B cell (primary cell): ENCODE data around the gene SORL1. TPM values are rescaled to one million over a fixed set of nuclear protein-coding genes. Genes with fewer than 3 reads are reported as not detected.

Experiments used
- ATAC-seq: fragments of 200-7000 bp; cut with Tn5 transposase; one replicate; pipeline ENCODE4 v1.10.0; 2021; ENCODE audit warnings: low read depth, mild to moderate bottlenecking, moderate number of reproducible peaks, moderate library complexity
- CTCF ChIA-PET: fragments of 350-600 bp; sonication (Branson Sonifier 250); formaldehyde crosslinking; loops from one replicate; lab custom pipeline; 2021; ENCODE audit warnings: antibody characterized with exemption, inconsistent platforms; lab: Charles Lee
- POLR2A ChIA-PET: fragments of 350-600 bp; sonication (Branson Sonifier 250); formaldehyde crosslinking; loops from one replicate; lab custom pipeline; 2021; ENCODE audit warnings: antibody characterized with exemption; lab: Charles Lee
- DNase-seq: peaks from one replicate; pipeline ENCODE4 v3.0.0; 2013
- H2AFZ ChIP-seq: 2 replicates; pipeline ENCODE4 v1.6.1; 2012; ENCODE audit warnings: mild to moderate bottlenecking, low read depth, low read length; ENCODE audit not compliant: insufficient read depth, poor library complexity, severe bottlenecking
- H3K27ac ChIP-seq, 2 donors: 1 replicate in 1 of 2; 2 replicates in 1 of 2; pipeline ENCODE4 v1.5.1; 2012 to 2013; ENCODE audit warnings: low read length in 2 of 2, mild to moderate bottlenecking in 2 of 2, moderate library complexity in 1 of 2
- H3K27me3 ChIP-seq, 4 experiments: fragments of 200-600 bp in 1 of 4; sonication (generic) in 1 of 4; replicated peaks in 1 of 4; 1 replicate in 2 of 4; 2 replicates in 2 of 4; pipeline versions ENCODE4 v1.6.1 to v1.7.0; 2013 to 2016; ENCODE audit warnings: low read length in 3 of 4, mild to moderate bottlenecking in 2 of 4, mixed read lengths in 1 of 4, moderate library complexity in 1 of 4; ENCODE audit not compliant: insufficient read depth in 4 of 4, control insufficient read depth in 3 of 4; ENCODE audit errors: control extremely low read depth in 1 of 4
- H3K36me3 ChIP-seq, 2 experiments: replicated peaks in 1 of 2; 1 replicate in 1 of 2; 2 replicates in 1 of 2; pipeline versions ENCODE4 v1.6.1 to v1.7.1; 2013; ENCODE audit warnings: low read length in 1 of 2; ENCODE audit not compliant: insufficient read depth in 2 of 2, control insufficient read depth in 1 of 2; ENCODE audit errors: control extremely low read depth in 1 of 2, extremely low read depth in 1 of 2
- H3K4me1 ChIP-seq, 2 donors: fragments of 200-600 bp in 1 of 2; sonication (generic) in 1 of 2; 1 replicate in 1 of 2; 2 replicates in 1 of 2; pipeline versions ENCODE4 v1.5.1 to v1.6.1; 2013 to 2017; ENCODE audit warnings: low read length in 2 of 2; ENCODE audit not compliant: control insufficient read depth in 2 of 2, insufficient read depth in 2 of 2
- H3K4me2 ChIP-seq: replicated peaks from 2 replicates; pipeline ENCODE3; 2012; ENCODE audit warnings: mild to moderate bottlenecking, low read depth, low read length; ENCODE audit not compliant: poor library complexity, severe bottlenecking
- H3K4me3 ChIP-seq, 5 experiments: fragments of 200-600 bp in 1 of 5; sonication (generic) in 1 of 5; 1 replicate in 3 of 5; 2 replicates in 2 of 5; pipeline versions ENCODE4 v1.5.1 to v1.7.0; 2011 to 2016; ENCODE audit warnings: low read length in 4 of 5, mild to moderate bottlenecking in 4 of 5, low read depth in 2 of 5, control low read depth in 1 of 5, moderate library complexity in 1 of 5; ENCODE audit not compliant: insufficient read depth in 1 of 5; ENCODE audit errors: control extremely low read depth in 1 of 5, extremely low read depth in 1 of 5
- H3K79me2 ChIP-seq: fragments of 200-600 bp; sonication (generic); one replicate; pipeline ENCODE4 v1.6.0; 2016; ENCODE audit warnings: low read length; ENCODE audit not compliant: control insufficient read depth, insufficient read depth
- H3K9ac ChIP-seq: fragments of 200-600 bp; sonication (generic); 2 replicates; pipeline ENCODE4 v1.6.1; 2017; ENCODE audit warnings: mild to moderate bottlenecking, low read length, moderate library complexity
- H3K9me3 ChIP-seq, 3 donors: one replicate each; pipeline versions ENCODE4 v1.6.1 to v1.7.1; 2013; ENCODE audit warnings: low read length in 2 of 3; ENCODE audit not compliant: control insufficient read depth in 2 of 3, insufficient read depth in 1 of 3; ENCODE audit errors: control extremely low read depth in 1 of 3
- H4K20me1 ChIP-seq: 2 replicates; pipeline ENCODE4 v1.6.0; 2012; ENCODE audit warnings: mild to moderate bottlenecking, low read length; ENCODE audit not compliant: insufficient read depth, control insufficient read depth, poor library complexity, severe bottlenecking
- H3K27ac Mint-ChIP-seq: one replicate; pipeline ENCODE4 v1.8.0; 2021; ENCODE audit warnings: mixed read lengths
- H3K27me3 Mint-ChIP-seq: one replicate; pipeline ENCODE4 v1.8.0; 2021; ENCODE audit warnings: mixed read lengths
- H3K4me1 Mint-ChIP-seq: one replicate; pipeline ENCODE4 v1.8.0; 2021; ENCODE audit warnings: mixed read lengths
- H3K4me3 Mint-ChIP-seq: one replicate; pipeline ENCODE4 v1.8.0; 2021; ENCODE audit warnings: mixed read lengths
- H3K9me3 Mint-ChIP-seq: one replicate; pipeline ENCODE4 v1.8.0; 2022; ENCODE audit warnings: mixed read lengths; ENCODE audit not compliant: insufficient read depth
- CTCF ChIP-seq: fragments of 200-600 bp; IDR thresholded peaks from one replicate; pipeline ENCODE4 v1.8.0; 2022; ENCODE audit warnings: antibody characterized with exemption, mild to moderate bottlenecking
- EZH2 ChIP-seq: IDR thresholded peaks from 2 replicates; pipeline ENCODE4 v1.6.1; 2012; ENCODE audit warnings: borderline replicate concordance, low read depth, mild to moderate bottlenecking, moderate library complexity, low read length; ENCODE audit not compliant: insufficient read depth, poor library complexity, severe bottlenecking
- WGBS: methylation state at CpG from one replicate; pipeline ENCODE4 v1.1.5; 2013; ENCODE audit warnings: missing lambda C conversion rate; ENCODE audit not compliant: insufficient coverage; 5-methylcytosine and 5-hydroxymethylcytosine counted together
- intact Hi-C: fragments of 100-400 bp; cut with micrococcal nuclease; formaldehyde crosslinking; loops from one replicate; pipeline ENCODE4 v1.10.0; 2022
- polyA plus RNA-seq: library from polyadenylated mRNA; depleted of rRNA; stranded (reverse); fragments of >200 nt; gene quantifications from 2 replicates; pipeline ENCODE4 v1.2.3, GENCODE V29; 2012
- total RNA-seq, 2 donors: library from RNA; stranded (reverse); fragments of 120-200 nt in 1 of 2; gene quantifications; 1 replicate in 1 of 2; 2 replicates in 1 of 2; pipeline versions ENCODE4 v1.2.3 to v1.2.4, GENCODE V29; 2013 to 2022

SORL1 gene
- total and polyA plus RNA-seq, 2 donors (not counting 1 experiment from before 2014, with no cell fraction given), result 13.0 to 396 TPM

GRCh38 chr11:121426476-121427399 is 25.4 kb upstream of the SORL1 start:
- DNase-seq (peak; percentile 77), ATAC-seq (peak; percentile 48)
- Histone ChIP-seq H4K20me1 (no peaks in the 10 kb centered on the region), H3K9ac (peak overlapping the region; percentile 53), H3K79me2 (no peaks in the 10 kb centered on the region), H3K36me3 (no peaks in the 10 kb centered on the region), H3K9me3 (peaks cover 0 to 6% (median 0%) of the 10 kb centered on the region in 3 donors), H3K27ac (no peak overlapping the region), H2AFZ (peak overlapping the region; percentile 75), H3K27me3 (no peaks in the 10 kb centered on the region), H3K4me3 (peak overlapping the region in 4 of 5 experiments; percentile 25 to 54 (median 43)), H3K4me1 (peaks cover 52 to 63% of the 10 kb centered on the region in 2 donors), H3K4me2 (peak overlapping the region; percentile 83)
- H3K4me1 Mint-ChIP-seq, result peaks cover 78% of the 10 kb centered on the region
- H3K27me3 Mint-ChIP-seq, result no peaks in the 10 kb centered on the region
- peak overlapping the region; percentile 64 for H3K27ac Mint-ChIP-seq
- CTCF ChIA-PET, result interaction anchor here (0.6 to 1.8 kb wide), 15 partner anchors 9 to 164 kb away, joined by 3 to 12 read pairs (median 3); no protein-coding TSS in a partner anchor
- peak overlapping the region; percentile 77 for H3K4me3 Mint-ChIP-seq
- TF ChIP-seq EZH2, result no peak
- TF ChIP-seq CTCF, result peak; percentile 22
- 26% methylated on average over 44 of the region's 48 CpGs for WGBS
- POLR2A ChIA-PET, result interaction anchor here (0.6 to 1.5 kb wide), 6 partner anchors 9 to 59 kb away, joined by 3 to 9 read pairs (median 4); partner anchors contain the start of gene SORL1-AS1
- intact Hi-C loops, result loop anchor here (5.0 kb wide), 1 partner anchor 36 kb away; no protein-coding TSS in a partner anchor
- H3K9me3 Mint-ChIP-seq, result peaks cover 2% of the 10 kb centered on the region
